ENCODE results near the gene HCN2.
"Not testable (repeated sequence)": the region's sequence is repeated elsewhere in the genome, so short reads cannot be mapped to it uniquely, and the experiment has no call there.

Gene HCN2

DNA sequence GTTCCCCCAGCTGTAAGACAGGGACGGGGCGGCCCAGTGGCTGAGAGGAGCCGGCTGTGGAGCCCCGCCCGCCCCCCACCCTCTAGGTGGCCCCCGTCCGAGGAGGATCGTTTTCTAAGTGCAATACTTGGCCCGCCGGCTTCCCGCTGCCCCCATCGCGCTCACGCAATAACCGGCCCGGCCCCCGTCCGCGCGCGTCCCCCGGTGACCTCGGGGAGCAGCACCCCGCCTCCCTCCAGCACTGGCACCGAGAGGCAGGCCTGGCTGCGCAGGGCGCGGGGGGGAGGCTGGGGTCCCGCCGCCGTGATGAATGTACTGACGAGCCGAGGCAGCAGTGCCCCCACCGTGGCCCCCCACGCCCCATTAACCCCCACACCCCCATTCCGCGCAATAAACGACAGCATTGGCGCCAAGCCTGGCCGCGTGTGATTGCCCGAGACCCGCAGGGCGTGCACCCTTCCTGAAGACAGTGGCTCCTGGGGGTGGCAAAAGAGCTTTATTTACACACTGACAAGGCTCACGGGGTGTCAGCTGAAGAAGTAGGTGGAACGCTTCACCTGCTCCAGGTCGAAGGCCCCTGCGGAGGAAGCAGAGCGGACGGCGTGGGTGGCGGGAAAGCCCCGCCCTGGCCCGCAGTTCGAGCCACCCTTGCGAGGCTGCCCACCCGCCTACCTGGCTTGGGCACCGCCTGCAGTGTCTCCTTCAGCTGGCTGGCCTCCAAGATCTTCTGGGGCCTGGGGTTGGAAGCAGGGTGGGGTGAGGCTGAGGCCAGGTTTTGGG is 27.3 kb downstream of the HCN2 start:
- Histone ChIP-seq H3K4me1 (ENCODE audit: control insufficient read depth, insufficient read depth, low read length, poor library complexity, severe bottlenecking) (no peaks in the 10 kb centered on the region), H3K9me3 (ENCODE audit: control insufficient read depth, low read length) (no peaks in the 10 kb centered on the region), H3K36me3 (ENCODE audit: control insufficient read depth, insufficient read depth, low read length) (peaks cover 49% of the 10 kb centered on the region), H3K27ac (ENCODE audit: low read depth, low read length, severe bottlenecking) (no peak overlapping the region), H3K4me3 (ENCODE audit: extremely low read depth, insufficient read depth, low read length, poor library complexity, severe bottlenecking) (no peak overlapping the region)
- WGBS, 2 experiments (ENCODE audit: insufficient coverage in 2 of 2), result 94 to 97% methylated on average over 40 of the region's 58 CpGs

DNA sequence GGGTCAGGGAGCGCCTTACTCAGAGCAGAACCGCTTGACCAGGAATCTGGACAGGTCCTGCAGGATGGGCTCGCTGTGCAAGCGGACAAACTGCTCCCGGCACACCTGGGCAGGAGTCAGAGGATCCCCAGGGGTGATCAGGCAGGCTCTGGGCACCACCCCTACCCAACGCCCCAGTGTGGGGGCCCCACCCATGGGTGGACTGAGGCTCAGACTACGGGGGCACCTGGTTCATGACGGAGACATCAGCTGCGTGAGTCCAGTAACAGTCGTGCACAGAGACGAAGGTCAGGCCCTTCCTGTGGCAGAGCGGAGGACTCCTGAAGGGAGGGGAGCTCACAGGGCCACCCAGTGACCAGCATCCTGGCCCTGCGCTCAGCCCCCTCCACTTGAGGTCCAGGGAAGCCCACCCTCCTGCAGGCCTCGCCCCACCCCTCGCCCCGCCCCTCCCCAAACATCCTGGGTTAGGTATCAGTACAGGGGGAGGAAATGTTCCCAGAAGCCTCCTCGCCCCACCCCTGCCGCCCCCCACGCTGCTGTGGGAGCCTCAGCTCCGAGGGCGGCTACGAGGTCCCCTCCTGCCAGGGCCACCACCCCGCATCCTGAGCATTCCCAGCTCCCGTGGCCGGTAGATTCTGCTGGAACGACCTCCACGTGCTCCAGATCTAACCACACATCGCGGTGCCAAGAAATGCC is 28.0 kb downstream of the HCN2 start:
- no peak overlapping the region for H3K4me3 ChIP-seq (ENCODE audit: extremely low read depth, insufficient read depth, low read length, poor library complexity, severe bottlenecking)
- 95% methylated on average over 23 to 26 of the region's 29 CpGs for WGBS, 2 experiments (ENCODE audit: insufficient coverage in 2 of 2)
- H3K27ac ChIP-seq (ENCODE audit: low read depth, low read length, severe bottlenecking), result no peak overlapping the region
- peaks cover 55% of the 10 kb centered on the region for H3K36me3 ChIP-seq (ENCODE audit: control insufficient read depth, insufficient read depth, low read length)
- no peaks in the 10 kb centered on the region for H3K4me1 ChIP-seq (ENCODE audit: control insufficient read depth, insufficient read depth, low read length, poor library complexity, severe bottlenecking)
- no peaks in the 10 kb centered on the region for H3K9me3 ChIP-seq (ENCODE audit: control insufficient read depth, low read length)

DNA sequence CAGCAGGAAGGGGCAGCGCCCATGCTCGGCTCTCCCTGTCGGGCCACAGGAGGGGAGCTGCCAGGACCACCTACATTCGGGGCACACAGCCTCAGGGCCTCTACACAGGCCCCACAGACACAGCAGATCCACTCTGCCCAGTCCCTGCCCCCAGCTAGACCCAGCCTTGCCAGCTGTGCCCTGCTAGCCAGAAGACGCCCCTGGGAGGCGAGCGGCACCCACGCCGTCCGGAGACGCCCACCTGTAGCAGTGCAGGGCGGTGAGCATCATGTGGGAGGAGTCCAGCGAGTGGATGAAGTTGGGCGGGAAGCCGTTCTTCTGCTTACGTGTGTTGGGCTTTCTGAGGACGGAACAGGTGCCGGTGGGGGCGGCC is 28.6 kb downstream of the HCN2 start:
- Histone ChIP-seq H3K4me3 (ENCODE audit: extremely low read depth, insufficient read depth, low read length, poor library complexity, severe bottlenecking) (no peak overlapping the region), H3K4me1 (ENCODE audit: control insufficient read depth, insufficient read depth, low read length, poor library complexity, severe bottlenecking) (no peaks in the 10 kb centered on the region), H3K27ac (ENCODE audit: low read depth, low read length, severe bottlenecking) (no peak overlapping the region), H3K9me3 (ENCODE audit: control insufficient read depth, low read length) (no peaks in the 10 kb centered on the region), H3K36me3 (ENCODE audit: control insufficient read depth, insufficient read depth, low read length) (peaks cover 56% of the 10 kb centered on the region)
- WGBS, 2 experiments (ENCODE audit: insufficient coverage in 2 of 2), result 95 to 98% methylated on average over 17 to 18 of the region's 19 CpGs

DNA sequence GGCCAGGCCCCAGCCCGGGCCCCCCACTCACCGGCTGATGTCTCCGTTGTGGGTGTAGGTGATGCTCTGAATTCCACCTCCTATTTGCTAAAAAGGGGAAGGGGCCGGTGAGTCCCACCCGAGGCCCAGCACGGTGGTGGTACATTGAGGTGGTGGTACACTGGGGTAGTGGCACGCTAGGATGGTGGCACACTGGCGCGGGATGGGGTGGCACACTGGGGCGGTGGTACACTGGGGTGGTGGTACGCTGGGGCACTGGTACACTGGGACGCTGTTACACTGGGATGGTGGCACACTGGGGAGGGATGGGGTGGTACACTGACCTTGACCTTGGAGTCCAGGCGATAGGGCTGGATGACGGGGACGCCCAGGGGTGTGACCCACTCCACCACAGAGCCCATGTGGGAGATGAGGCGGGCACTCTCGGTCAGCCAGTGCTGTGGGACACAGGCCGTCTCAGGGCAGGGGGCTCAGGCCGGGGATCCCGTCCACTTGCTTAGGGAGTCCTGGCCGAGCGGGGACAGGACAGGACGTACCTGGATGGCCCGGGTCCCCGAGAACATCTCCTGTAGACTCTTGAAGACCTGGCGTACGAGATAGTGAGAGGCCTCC is 29.1 kb downstream of the HCN2 start:
- Histone ChIP-seq H3K4me1 (ENCODE audit: control insufficient read depth, insufficient read depth, low read length, poor library complexity, severe bottlenecking) (no peaks in the 10 kb centered on the region), H3K36me3 (ENCODE audit: control insufficient read depth, insufficient read depth, low read length) (peaks cover 61% of the 10 kb centered on the region), H3K27ac (ENCODE audit: low read depth, low read length, severe bottlenecking) (no peak overlapping the region), H3K4me3 (ENCODE audit: extremely low read depth, insufficient read depth, low read length, poor library complexity, severe bottlenecking) (no peak overlapping the region), H3K9me3 (ENCODE audit: control insufficient read depth, low read length) (no peaks in the 10 kb centered on the region)
- WGBS, 2 experiments (ENCODE audit: insufficient coverage in 2 of 2), result 97 to 99% methylated on average over 21 to 27 of the region's 27 CpGs

DNA sequence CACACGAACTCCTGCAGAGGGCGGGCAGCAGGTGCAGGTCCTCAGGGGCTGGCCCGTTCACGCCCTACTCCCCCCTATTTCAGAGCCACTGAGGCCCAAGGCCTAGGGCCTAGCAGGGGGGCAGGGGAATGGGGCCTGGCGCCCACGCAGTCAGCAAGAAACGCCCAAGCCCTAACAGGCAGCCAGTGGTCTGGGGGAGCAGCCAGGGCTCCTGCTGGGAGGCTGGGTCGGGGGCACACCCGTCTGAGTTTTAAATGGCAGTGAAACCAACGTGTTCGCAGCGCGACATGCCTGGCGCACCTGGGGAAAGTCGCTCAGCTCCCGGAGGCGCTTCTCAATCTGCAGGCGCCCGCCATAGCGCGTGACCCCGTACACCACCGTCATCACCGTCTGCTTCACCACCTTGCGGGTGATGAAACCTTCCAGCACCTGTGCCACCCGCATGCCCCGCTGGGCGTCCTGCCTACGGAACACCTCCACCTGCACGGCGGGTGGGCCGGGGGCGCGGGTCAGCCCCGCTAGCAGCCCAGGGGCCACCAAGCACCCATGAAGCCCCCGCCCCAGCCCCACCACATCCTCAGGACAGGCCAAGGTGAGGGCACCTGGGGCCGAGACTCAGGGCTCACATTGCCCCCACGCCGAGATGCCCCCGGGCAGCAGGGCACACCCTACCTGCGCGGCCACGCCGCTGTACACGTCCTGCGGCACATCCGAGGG is 29.8 kb downstream of the HCN2 start:
- Histone ChIP-seq H3K9me3 (ENCODE audit: control insufficient read depth, low read length) (no peaks in the 10 kb centered on the region), H3K27ac (ENCODE audit: low read depth, low read length, severe bottlenecking) (no peak overlapping the region), H3K4me1 (ENCODE audit: control insufficient read depth, insufficient read depth, low read length, poor library complexity, severe bottlenecking) (no peaks in the 10 kb centered on the region), H3K36me3 (ENCODE audit: control insufficient read depth, insufficient read depth, low read length) (peaks cover 63% of the 10 kb centered on the region), H3K4me3 (ENCODE audit: extremely low read depth, insufficient read depth, low read length, poor library complexity, severe bottlenecking) (no peak overlapping the region)
- WGBS, 2 experiments (ENCODE audit: insufficient coverage in 2 of 2), result 96 to 98% methylated on average over 25 to 46 of the region's 47 CpGs

DNA sequence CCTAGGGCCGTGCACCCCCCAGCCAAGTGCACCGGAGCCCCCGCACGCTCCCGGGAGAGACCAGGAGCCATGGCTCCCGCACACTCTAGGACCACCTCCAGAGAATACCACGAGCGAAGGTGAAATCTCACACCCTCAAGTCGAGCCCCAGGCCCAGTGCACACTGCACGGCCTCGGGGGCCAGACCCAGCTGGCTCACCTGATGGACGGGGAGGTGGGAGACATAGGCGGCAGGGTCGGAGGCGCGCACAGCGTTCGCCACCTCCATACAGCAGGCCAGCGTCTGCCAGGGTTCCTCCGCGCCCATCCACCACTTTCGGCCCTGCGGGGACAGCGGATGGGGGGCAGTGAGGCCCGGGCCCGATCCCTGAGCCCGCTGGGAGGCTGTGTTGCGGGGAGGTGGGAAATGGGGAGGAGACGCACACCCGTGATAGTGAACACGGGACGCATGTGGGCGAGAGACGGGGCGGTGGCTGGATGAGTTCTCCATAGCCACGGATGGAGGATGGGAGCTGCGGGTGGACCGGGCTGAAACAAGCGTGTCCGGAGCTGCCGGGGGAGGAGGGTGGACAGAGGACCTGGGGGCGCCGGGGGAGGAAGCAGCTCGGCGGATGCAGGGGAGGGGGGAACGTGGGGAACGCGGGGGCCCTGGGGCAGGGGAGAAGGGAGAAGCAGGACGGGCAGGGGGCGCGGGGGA is 30.6 kb downstream of the HCN2 start:
- H3K4me3 ChIP-seq (ENCODE audit: extremely low read depth, insufficient read depth, low read length, poor library complexity, severe bottlenecking), result no peak overlapping the region

DNA sequence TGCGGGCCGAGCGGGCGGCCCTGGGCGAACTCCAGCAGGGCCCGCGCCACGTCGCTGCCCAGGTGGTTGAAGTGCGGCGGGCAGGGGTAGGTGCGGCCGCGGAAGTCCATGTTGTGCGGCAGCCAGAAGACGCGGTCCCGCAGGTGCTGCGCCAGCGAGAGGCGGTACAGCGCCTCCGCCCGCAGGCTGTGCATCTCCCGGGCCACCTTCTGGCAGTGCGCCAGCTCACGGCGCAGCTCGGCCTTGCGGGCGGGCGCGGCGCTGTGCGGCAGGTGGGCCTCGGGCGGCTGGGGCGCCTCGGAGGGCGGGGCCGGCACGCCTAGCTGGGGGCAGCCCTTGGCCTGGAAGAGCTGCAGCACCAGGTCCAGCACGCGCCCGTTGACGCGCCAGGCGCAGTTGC is 31.5 kb downstream of the HCN2 start:
- H3K27ac ChIP-seq (ENCODE audit: low read depth, low read length, severe bottlenecking); H3K4me3 ChIP-seq (ENCODE audit: extremely low read depth, insufficient read depth, low read length, poor library complexity, severe bottlenecking); H3K9me3 ChIP-seq (ENCODE audit: control insufficient read depth, low read length); H3K4me1 ChIP-seq (ENCODE audit: control insufficient read depth, insufficient read depth, low read length, poor library complexity, severe bottlenecking): not testable (repeated sequence)
- H3K36me3 ChIP-seq (ENCODE audit: control insufficient read depth, insufficient read depth, low read length), result peaks cover 68% of the 10 kb centered on the region
- 95 to 97% methylated on average over 4 to 42 of the region's 48 CpGs for WGBS, 2 experiments (ENCODE audit: insufficient coverage in 2 of 2)

More for the DNA sequence above, 30.6 kb downstream of the HCN2 start:
- no peaks in the 10 kb centered on the region for H3K4me1 ChIP-seq (ENCODE audit: control insufficient read depth, insufficient read depth, low read length, poor library complexity, severe bottlenecking)
- H3K9me3 ChIP-seq (ENCODE audit: control insufficient read depth, low read length), result no peaks in the 10 kb centered on the region
- no peak overlapping the region for H3K27ac ChIP-seq (ENCODE audit: low read depth, low read length, severe bottlenecking)
- H3K36me3 ChIP-seq (ENCODE audit: control insufficient read depth, insufficient read depth, low read length), result peaks cover 64% of the 10 kb centered on the region
- WGBS, 2 experiments (ENCODE audit: insufficient coverage in 2 of 2), result 94 to 98% methylated on average over 24 to 36 of the region's 51 CpGs

DNA sequence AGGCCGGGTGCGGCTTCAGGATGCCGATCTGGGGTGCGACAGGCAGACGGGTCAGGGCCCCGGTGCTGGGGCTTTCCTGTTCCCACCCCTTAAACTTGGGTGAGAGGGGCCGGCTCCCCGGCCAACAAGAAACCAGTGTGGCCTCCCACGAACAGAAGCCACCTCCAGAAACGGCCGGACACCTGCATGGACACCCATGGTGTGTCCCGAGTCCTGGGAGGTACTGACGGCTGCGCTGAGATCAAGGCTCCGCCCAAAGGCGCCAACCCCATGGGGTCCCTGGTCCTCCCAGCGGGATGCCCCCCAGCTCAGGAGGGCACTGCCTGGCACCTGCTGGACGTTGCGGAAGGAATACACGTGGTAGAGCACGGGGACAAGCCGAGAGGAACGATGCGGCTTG is 32.1 kb downstream of the HCN2 start:
- Histone ChIP-seq H3K27ac (ENCODE audit: low read depth, low read length, severe bottlenecking) (no peak overlapping the region), H3K4me1 (ENCODE audit: control insufficient read depth, insufficient read depth, low read length, poor library complexity, severe bottlenecking) (no peaks in the 10 kb centered on the region), H3K9me3 (ENCODE audit: control insufficient read depth, low read length) (no peaks in the 10 kb centered on the region), H3K36me3 (ENCODE audit: control insufficient read depth, insufficient read depth, low read length) (peaks cover 68% of the 10 kb centered on the region), H3K4me3 (ENCODE audit: extremely low read depth, insufficient read depth, low read length, poor library complexity, severe bottlenecking) (no peak overlapping the region)
- WGBS, 2 experiments (ENCODE audit: insufficient coverage in 2 of 2), result 95 to 96% methylated on average over 19 to 22 of the region's 24 CpGs

DNA sequence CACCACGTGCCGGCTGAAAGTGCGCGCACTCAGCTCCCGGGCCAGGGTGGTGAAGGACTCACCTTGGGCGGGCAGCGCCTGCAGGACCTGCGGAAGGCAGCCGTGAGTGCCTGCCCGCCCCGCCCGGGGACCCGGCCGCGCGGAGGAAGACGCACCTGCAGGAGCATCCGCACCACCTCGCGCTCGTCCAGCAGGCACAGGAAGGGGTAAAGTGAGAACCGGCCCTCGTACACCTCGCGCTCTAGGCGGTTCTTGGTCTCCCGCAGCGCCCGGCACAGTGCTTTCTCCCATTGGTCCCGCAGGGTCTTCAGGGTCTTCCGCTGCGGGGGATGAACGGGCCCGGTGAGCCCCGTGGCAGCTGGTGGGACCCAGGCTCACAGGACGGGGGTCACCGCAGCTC is 33.0 kb downstream of the HCN2 start:
- peaks cover 65% of the 10 kb centered on the region for H3K36me3 ChIP-seq (ENCODE audit: control insufficient read depth, insufficient read depth, low read length)
- no peaks in the 10 kb centered on the region for H3K9me3 ChIP-seq (ENCODE audit: control insufficient read depth, low read length)
- WGBS, 2 experiments (ENCODE audit: insufficient coverage in 2 of 2), result 96 to 97% methylated on average over 37 of the region's 37 CpGs
- no peak overlapping the region for H3K27ac ChIP-seq (ENCODE audit: low read depth, low read length, severe bottlenecking)
- H3K4me3 ChIP-seq (ENCODE audit: extremely low read depth, insufficient read depth, low read length, poor library complexity, severe bottlenecking), result no peak overlapping the region
- no peaks in the 10 kb centered on the region for H3K4me1 ChIP-seq (ENCODE audit: control insufficient read depth, insufficient read depth, low read length, poor library complexity, severe bottlenecking)

All from mesodermal cell (in vitro differentiated cells).